ENCODE data around the gene PPP2R5C. TPM values are rescaled to one million over a fixed set of nuclear protein-coding genes. Genes with fewer than 3 reads are reported as not detected.

Gene PPP2R5C
- total and polyA plus RNA-seq, 2 donors (not counting 3 experiments of a cell fraction or from before 2014, with no cell fraction given): 42.6 to 83.6 TPM

GRCh38 chr14:101834800-101835547 is 73.5 kb downstream of the PPP2R5C start:
- no peak overlapping the region for H2AFZ ChIP-seq (ENCODE audit: low read depth, low read length)
- POLR2A ChIA-PET: no interaction called here
- H3K9me3 ChIP-seq (replicated peaks; ENCODE audit: control insufficient read depth, insufficient read depth, low read length): no peaks in the 10 kb centered on the region
- H3K79me2 ChIP-seq (ENCODE audit: control insufficient read depth, insufficient read depth, low read length): peaks cover 36% of the 10 kb centered on the region
- TF ChIP-seq CTCF (IDR thresholded peaks at IDR 0.05; ENCODE audit: extremely low read depth in 1 of 2, insufficient read depth in 1 of 2, low read depth in 1 of 2, low read length in 2 of 2) (no peak), GATA2 (IDR thresholded peaks at IDR 0.05; ENCODE audit: insufficient read depth, insufficient read length, low read depth, low read length) (no peak), JUN (IDR thresholded peaks at IDR 0.05; ENCODE audit: borderline replicate concordance, insufficient read depth, insufficient read length, low read depth) (no peak), EZH2 (IDR thresholded peaks at IDR 0.05; ENCODE audit: borderline replicate concordance, low read depth, low read length, severe bottlenecking) (no peak), POLR2AphosphoS5 (IDR thresholded peaks at IDR 0.05; ENCODE audit: insufficient read depth, low read depth, low read length) (no peak), POLR2A (IDR thresholded peaks at IDR 0.05; ENCODE audit: low read depth, low read length) (no peak)
- BruUV-seq (replicated peaks): no TSS peak
- no peak overlapping the region for H3K27ac ChIP-seq (ENCODE audit: insufficient read depth, low read depth, low read length)
- peaks cover 6% of the 10 kb centered on the region for H3K4me1 ChIP-seq (ENCODE audit: control insufficient read depth, extremely low read depth, insufficient read depth, low read length)
- H3K36me3 ChIP-seq (ENCODE audit: control insufficient read depth in 2 of 2, extremely low read depth in 1 of 2, insufficient read depth in 2 of 2, low read length in 2 of 2): no peaks in the 10 kb centered on the region
- FAIRE-seq: no peak
- no peaks in the 10 kb centered on the region for H4K20me1 ChIP-seq (replicated peaks; ENCODE audit: control insufficient read depth, extremely low read depth, insufficient read depth, low read length)
- H3K27me3 ChIP-seq (ENCODE audit: control insufficient read depth in 2 of 2, insufficient read depth in 2 of 2, low read length in 2 of 2): no peaks in the 10 kb centered on the region
- H3K9me1 ChIP-seq (replicated peaks; ENCODE audit: control insufficient read depth, extremely low read depth, insufficient read depth, low read length): no peaks in the 10 kb centered on the region
- H3K4me2 ChIP-seq (ENCODE audit: insufficient read depth, low read length): no peak overlapping the region
- intact Hi-C loops (cut with micrococcal nuclease): loop anchor here (5.0 kb wide), 1 partner anchor 63 kb away; no protein-coding TSS in a partner anchor
- H3K4me3 ChIP-seq (replicated peaks in 1 of 3; ENCODE audit: insufficient read depth in 1 of 3, low read depth in 1 of 3, low read length in 3 of 3): no peak overlapping the region
- dilution Hi-C loops (cut with MboI; ENCODE audit: extremely low pct_ligation_motif_present, low sequenced_read_pairs): no loop called here
- CTCF ChIA-PET: interaction anchor here (1.1 kb wide), 2 partner anchors 10 to 64 kb away, joined by 4 read pairs; no protein-coding TSS in a partner anchor
- no peak for DNase-seq (ENCODE audit: low read depth, low spot score)
- H3K9ac ChIP-seq (replicated peaks; ENCODE audit: extremely low read depth, insufficient read depth, low read length): no peak overlapping the region
